Sigmoid colon (tissue), 7 donors: ENCODE data around the gene SDE2. TPM values are rescaled to one million over a fixed set of nuclear protein-coding genes. Genes with fewer than 3 reads are reported as not detected.
"Not testable (repeated sequence)": the region's sequence is repeated elsewhere in the genome, so short reads cannot be mapped to it uniquely, and the experiment has no call there.

Source experiments
- DNase-seq: peaks from one replicate; pipeline ENCODE4 v3.0.0-alpha.2; 2019
- H3K27ac ChIP-seq, 4 donors: fragments of 200-600 bp; sonication (generic); one replicate each; pipeline ENCODE4 v1.5.1; 2016 to 2019; ENCODE audit warnings: mild to moderate bottlenecking in 1 of 4
- H3K27me3 ChIP-seq, 3 donors: fragments of 200-600 bp; sonication (generic); one replicate each; pipeline ENCODE4 v1.5.1; 2019; ENCODE audit warnings: mild to moderate bottlenecking in 1 of 3
- H3K36me3 ChIP-seq, 4 donors: fragments of 200-600 bp; sonication (generic); one replicate each; pipeline ENCODE4 v1.5.1; 2016 to 2019
- H3K4me1 ChIP-seq, 4 donors: fragments of 200-600 bp; sonication (generic); one replicate each; pipeline ENCODE4 v1.5.1; 2017 to 2019
- H3K4me3 ChIP-seq, 4 donors: fragments of 200-600 bp; sonication (generic); one replicate each; pipeline ENCODE4 v1.5.1; 2017 to 2019; ENCODE audit warnings: mild to moderate bottlenecking in 2 of 4, moderate library complexity in 1 of 4
- H3K9me3 ChIP-seq, 4 donors: fragments of 200-600 bp in 3 of 4; sonication (generic) in 3 of 4; one replicate each; pipeline versions ENCODE4 v1.5.1 to v1.6.1; 2013 to 2019
- EP300 ChIP-seq, 4 donors: sonication (generic); formaldehyde crosslinking; IDR thresholded peaks; one replicate each; pipeline ENCODE4 v1.6.1; 2017; ENCODE audit warnings: antibody characterized with exemption in 4 of 4
- POLR2A ChIP-seq, 2 donors: fragments of 450-650 bp; IDR thresholded peaks; one replicate each; pipeline ENCODE4 v1.6.1; 2016; ENCODE audit warnings: antibody characterized with exemption in 2 of 2, mild to moderate bottlenecking in 2 of 2, moderate library complexity in 2 of 2
- POLR2AphosphoS5 ChIP-seq, 4 donors: sonication (generic); formaldehyde crosslinking; IDR thresholded peaks; one replicate each; pipeline ENCODE4 v1.6.1; 2017; ENCODE audit warnings: antibody characterized with exemption in 4 of 4
- WGBS, 2 donors: extraction: QIAGEN DNeasy Blood & Tissue Kit; methylation state at CpG; one replicate each; pipeline ENCODE4 v1.1.7; 2013; 5-methylcytosine and 5-hydroxymethylcytosine counted together
- intact Hi-C: fragments of 100-400 bp; cut with DNase I; formaldehyde crosslinking; loops from one replicate; pipeline ENCODE4 v1.15.1; 2023
- polyA plus RNA-seq, 3 donors: library from polyadenylated mRNA; stranded (reverse); fragments of 200-250 nt; gene quantifications; one replicate each; pipeline ENCODE4 v1.2.3, GENCODE V29; 2013
- total RNA-seq, 4 donors: library from RNA; depleted of rRNA; stranded (reverse); fragments of >200 nt; gene quantifications; one replicate each; pipeline ENCODE4 v1.1.0, GENCODE V29; 2016
- TF ChIP-seq, protein P1 (sequence below), 4 experiments: fragments of 450-650 bp in 3 of 4; fragments of 200-600 bp in 1 of 4; IDR thresholded peaks; one replicate each; pipeline ENCODE4 v1.5.1; 2016 to 2019; ENCODE audit warnings: antibody characterized with exemption in 4 of 4, mild to moderate bottlenecking in 3 of 4, moderate library complexity in 2 of 4
- donor health status: healthy with polysubstance abuse.
- donor health status: Bipolar disorder and iron deficiency.
- donor health status: healthy.

The SDE2 gene
- total and polyA plus RNA-seq, 7 donors: 9.0 to 21.9 (median 12.7) TPM

DNA sequence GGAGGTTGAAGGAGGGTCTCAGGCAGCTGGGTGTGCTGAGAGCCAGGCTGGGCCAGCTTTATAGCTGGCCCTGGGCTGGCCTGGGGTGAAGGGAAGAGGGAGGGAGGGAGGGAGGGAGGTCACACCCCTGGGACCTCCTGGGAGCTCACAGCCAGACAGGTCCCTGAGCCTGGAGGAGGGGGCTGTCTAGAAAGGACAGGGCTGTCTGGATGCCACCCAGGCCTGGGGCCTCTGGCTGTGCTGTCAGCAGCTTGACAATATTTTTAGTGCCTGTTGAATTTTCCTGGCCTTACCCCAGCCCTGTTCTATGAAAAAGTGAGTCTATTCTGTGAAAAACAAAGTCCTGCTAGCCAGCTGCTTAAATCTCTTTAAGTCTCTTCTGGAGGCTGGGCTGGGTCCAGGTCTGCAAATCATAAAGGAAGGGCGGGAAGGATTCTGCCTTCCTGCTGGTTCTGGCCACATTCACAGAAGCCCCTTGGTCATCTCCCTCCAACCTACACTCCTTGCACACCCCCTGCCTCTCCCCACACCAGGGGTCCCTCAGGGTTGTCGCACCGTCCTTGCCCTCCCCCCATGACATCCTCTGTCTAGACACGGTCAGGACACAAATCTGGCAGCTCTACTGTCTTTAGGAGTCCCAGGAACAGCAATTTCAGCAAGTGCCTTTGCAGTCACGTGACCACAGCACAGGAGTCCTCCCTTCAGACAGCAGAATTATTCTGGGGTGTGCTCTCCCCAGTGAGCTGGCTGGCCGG lies 57.8 kb downstream of the SDE2 start, which contains the start of gene LEFTY2:
Gene LEFTY2, minus strand, starts transcription at position 34 of the 755 bp plus-strand sequence. CDS start 80 bp downstream, outside the sequence.
- intact Hi-C loops: no loop called here
- H3K36me3 ChIP-seq: no peaks in the 10 kb centered on the region
- DNase-seq: no peak
- WGBS, 2 donors: 62 to 68% methylated on average over 6 of the region's 6 CpGs
- H3K27ac ChIP-seq: peak within 1 kb of the TSS in 3 of 4 donors; percentile 21 to 62 (median 27)
- TF ChIP-seq EP300 (IDR thresholded peaks at IDR 0.05): no peak
- no peak for TF ChIP-seq POLR2A (IDR thresholded peaks at IDR 0.05)
- no peak for TF ChIP-seq POLR2AphosphoS5 (IDR thresholded peaks at IDR 0.05)
- TF ChIP-seq, protein P1, sequence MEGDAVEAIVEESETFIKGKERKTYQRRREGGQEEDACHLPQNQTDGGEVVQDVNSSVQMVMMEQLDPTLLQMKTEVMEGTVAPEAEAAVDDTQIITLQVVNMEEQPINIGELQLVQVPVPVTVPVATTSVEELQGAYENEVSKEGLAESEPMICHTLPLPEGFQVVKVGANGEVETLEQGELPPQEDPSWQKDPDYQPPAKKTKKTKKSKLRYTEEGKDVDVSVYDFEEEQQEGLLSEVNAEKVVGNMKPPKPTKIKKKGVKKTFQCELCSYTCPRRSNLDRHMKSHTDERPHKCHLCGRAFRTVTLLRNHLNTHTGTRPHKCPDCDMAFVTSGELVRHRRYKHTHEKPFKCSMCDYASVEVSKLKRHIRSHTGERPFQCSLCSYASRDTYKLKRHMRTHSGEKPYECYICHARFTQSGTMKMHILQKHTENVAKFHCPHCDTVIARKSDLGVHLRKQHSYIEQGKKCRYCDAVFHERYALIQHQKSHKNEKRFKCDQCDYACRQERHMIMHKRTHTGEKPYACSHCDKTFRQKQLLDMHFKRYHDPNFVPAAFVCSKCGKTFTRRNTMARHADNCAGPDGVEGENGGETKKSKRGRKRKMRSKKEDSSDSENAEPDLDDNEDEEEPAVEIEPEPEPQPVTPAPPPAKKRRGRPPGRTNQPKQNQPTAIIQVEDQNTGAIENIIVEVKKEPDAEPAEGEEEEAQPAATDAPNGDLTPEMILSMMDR (IDR thresholded peaks at IDR 0.05): no peak
- H3K4me3 ChIP-seq: no peak within 1 kb of the TSS
- peaks cover 0 to 27% (median 17%) of the 10 kb centered on the region in 4 donors for H3K4me1 ChIP-seq
- no peaks in the 10 kb centered on the region for H3K27me3 ChIP-seq
- no peaks in the 10 kb centered on the region for H3K9me3 ChIP-seq

DNA sequence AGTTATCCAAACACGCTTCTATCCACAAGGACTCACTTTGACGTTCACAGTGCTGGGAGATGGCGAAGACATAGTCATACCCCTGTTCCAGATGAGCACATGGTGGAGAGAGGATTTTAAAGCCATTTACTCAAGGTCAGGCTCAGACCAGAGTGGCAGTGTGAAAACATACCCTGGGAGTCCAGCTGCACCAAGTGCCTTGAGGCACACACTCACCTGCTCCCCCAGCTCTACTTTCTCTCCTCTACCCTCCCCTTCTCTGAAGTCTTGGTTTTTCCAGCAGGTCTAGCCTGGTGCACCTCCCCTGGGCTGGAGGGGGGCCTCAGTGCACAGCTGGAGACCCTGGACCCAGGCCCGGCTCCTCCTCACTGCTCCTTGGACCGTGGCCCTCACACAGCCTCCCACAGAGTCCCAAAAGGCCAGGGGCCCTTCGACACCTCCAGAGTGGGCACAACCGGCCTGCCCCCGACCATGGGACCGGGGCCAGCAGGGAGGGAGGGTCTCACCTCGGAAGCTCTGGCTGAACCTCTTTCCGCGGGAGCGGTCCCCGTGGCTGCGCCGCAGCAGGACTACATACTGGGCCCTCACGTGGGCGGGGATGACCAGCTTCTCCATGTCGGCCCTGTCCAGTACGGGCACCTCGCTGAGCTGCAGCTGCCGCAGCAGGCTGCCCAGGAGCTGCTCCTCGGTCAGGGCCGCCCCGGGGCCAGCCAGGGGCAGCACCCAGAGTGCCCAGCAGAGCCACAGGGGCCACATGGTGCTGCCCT lies 58.6 kb downstream of the SDE2 start:
- no peak for DNase-seq
- H3K27ac ChIP-seq: peak overlapping the region in 2 of 4 donors; percentile 21 to 62
- no peaks in the 10 kb centered on the region for H3K9me3 ChIP-seq
- no peaks in the 10 kb centered on the region for H3K27me3 ChIP-seq
- H3K4me1 ChIP-seq: peaks cover 0 to 27% (median 17%) of the 10 kb centered on the region in 4 donors
- no peak overlapping the region for H3K4me3 ChIP-seq
- no peaks in the 10 kb centered on the region for H3K36me3 ChIP-seq
- WGBS, 2 donors: 88 to 89% methylated on average over 25 of the region's 25 CpGs
- TF ChIP-seq EP300 (IDR thresholded peaks at IDR 0.05) (no peak), POLR2AphosphoS5 (IDR thresholded peaks at IDR 0.05) (no peak), POLR2A (IDR thresholded peaks at IDR 0.05) (no peak)
- TF ChIP-seq, protein P1 (IDR thresholded peaks at IDR 0.05): no peak
- intact Hi-C loops: no loop called here

DNA sequence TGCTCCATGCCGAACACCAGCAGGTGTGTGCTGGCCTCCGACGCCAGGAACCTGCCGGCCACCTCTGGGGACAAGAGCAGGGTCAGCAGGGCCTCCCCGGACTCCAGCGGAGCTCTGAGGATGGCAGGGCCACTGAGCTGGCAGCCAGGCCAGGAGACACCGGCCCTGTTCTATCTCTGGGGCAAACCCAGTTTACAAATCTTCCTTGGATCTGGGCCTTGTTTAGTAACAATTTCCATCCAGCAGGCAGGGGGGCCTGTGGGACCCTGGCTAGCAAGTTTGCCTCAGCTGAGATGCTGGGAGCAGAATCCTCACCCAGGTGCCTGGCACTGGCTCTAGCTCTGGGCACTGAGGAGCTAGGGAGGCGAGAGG lies 59.2 kb downstream of the SDE2 start:
- WGBS, 2 donors: 68 to 79% methylated on average over 8 of the region's 8 CpGs

DNA sequence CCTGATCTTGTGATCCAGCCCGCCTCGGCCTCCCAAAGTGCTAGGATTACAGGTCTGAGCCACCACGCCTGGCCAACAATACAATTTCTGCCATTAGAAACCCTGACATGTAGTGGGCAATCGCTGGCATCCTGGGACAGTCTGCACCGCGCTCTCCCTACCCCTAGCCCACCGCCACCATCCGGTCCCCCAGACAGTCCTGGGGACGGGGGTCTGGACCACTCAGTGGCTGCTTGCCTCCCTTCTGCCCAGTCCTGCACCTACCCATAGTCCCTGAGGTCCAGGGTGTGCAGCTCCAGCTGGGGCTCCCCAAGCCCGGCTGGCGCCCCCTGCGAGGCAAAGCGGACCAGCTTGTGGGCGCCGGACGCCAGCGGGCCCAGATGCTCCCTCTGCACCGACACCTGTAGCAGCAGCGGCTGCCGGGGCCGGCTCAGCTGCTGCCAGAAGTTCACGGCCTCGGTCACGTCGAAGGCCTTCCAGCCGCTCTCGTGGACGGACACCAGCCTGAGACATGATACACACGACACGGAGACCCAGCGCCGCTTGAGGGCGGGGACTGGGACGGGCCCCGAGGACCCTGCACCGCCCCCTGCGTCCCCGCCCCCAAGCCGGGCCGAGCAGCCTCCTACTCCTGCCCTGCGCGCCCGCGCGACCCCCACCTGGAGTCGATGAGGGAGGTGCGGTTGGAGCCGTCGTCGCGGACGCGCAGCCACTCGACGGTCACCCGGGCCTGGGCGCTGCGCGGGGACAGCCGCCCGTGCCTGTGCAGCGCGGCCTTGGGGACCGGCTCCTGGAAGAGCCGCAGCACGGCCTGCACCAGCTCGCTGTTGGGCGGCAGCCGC lies 59.8 kb downstream of the SDE2 start:
- Histone ChIP-seq H3K4me1 (peaks cover 0 to 27% (median 17%) of the 10 kb centered on the region in 4 donors), H3K4me3 (peak overlapping the region in 1 of 4 donors; percentile 15)
- H3K36me3 ChIP-seq, H3K9me3 ChIP-seq, DNase-seq, H3K27ac ChIP-seq, intact Hi-C loops, H3K27me3 ChIP-seq: not testable (repeated sequence)
- WGBS, 2 donors: 53 to 57% methylated on average over 62 to 65 of the region's 69 CpGs

More for the DNA sequence above, 59.2 kb downstream of the SDE2 start:
- H3K9me3 ChIP-seq, H3K27me3 ChIP-seq, H3K27ac ChIP-seq, DNase-seq, H3K4me3 ChIP-seq, H3K36me3 ChIP-seq, intact Hi-C loops: not testable (repeated sequence)
- peaks cover 0 to 27% (median 17%) of the 10 kb centered on the region in 4 donors for H3K4me1 ChIP-seq

DNA sequence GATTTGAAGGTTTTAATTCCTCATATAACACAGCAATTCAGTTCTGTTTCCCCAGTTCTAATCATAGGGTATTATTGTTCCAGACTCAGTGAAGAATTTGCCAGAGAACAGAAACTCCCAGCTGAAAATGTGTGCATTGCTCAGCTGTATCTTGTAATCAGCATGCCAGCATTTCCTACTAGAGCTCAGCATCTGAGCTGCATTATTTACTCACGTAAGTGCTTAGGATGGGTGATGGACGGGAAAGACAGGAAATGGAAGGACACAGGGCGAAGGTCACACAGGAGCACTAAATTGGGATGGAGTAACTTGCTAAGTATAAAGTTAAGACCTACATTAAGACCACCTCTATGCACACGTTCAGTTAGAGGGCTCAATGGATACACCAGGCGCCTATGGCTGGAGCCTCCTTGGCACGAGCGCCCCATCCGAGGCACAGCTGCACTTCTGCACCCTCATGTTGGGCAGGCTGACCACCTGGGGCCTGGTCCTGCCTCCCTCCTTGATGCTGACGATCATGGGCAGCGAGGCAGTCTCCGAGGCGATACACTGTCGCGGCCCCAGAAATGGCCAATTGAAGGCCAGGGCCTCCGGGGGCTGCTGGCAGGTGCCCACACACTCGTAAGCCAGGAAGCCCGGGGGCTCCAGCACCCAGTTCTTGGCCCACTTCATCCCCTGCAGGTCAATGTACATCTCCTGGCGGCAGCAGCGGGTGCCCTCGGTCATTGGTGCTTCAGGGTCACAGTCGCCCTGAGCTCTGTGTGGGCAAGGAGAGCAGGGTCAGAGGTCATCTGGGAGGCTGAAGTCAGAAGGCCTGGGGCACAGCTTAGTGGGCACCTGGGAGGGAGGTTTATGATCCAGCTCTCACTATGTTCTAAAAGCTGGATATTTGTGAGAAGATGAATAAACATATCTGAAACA lies 61.8 kb downstream of the SDE2 start:
- no peak overlapping the region for H3K27ac ChIP-seq
- TF ChIP-seq POLR2A (IDR thresholded peaks at IDR 0.05) (no peak), POLR2AphosphoS5 (IDR thresholded peaks at IDR 0.05) (no peak), EP300 (IDR thresholded peaks at IDR 0.05) (no peak)
- TF ChIP-seq, protein P1 (IDR thresholded peaks at IDR 0.05): no peak
- H3K9me3 ChIP-seq: no peaks in the 10 kb centered on the region
- no peaks in the 10 kb centered on the region for H3K27me3 ChIP-seq
- H3K4me1 ChIP-seq: peaks cover 0 to 27% (median 17%) of the 10 kb centered on the region in 4 donors
- 88 to 92% methylated on average over 21 of the region's 21 CpGs for WGBS, 2 donors
- intact Hi-C loops: no loop called here
- DNase-seq: no peak
- H3K4me3 ChIP-seq: no peak overlapping the region
- no peaks in the 10 kb centered on the region for H3K36me3 ChIP-seq
